OCI-M1 (cell line): Measurements from ENCODE around the gene PROM2.

Source experiments
- DNase-seq: peaks from one replicate; lab custom pipeline; 2025; lab: John Stamatoyannopoulos, UW

The PROM2 gene

DNA sequence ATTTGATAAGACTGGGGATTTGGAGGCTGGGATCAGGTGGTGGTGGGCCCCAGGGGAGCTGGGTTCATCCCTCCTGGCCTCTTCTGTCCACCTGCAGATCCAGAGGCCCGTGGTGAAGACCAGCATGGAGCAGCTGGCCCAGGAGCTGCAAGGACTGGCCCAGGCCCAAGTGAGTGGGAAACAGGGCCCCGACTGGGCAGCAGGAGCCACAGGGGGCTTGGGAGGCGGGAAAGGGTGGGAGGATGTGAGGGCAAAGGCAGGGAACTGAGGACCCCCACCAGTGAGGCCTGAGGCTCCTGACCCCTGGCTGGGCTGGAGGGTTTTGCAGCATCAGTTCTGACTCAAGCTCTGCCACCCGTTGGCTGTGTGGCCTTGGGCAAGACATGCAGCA is 11.3 kb downstream of the PROM2 start:
- DNase-seq, result no peak

DNA sequence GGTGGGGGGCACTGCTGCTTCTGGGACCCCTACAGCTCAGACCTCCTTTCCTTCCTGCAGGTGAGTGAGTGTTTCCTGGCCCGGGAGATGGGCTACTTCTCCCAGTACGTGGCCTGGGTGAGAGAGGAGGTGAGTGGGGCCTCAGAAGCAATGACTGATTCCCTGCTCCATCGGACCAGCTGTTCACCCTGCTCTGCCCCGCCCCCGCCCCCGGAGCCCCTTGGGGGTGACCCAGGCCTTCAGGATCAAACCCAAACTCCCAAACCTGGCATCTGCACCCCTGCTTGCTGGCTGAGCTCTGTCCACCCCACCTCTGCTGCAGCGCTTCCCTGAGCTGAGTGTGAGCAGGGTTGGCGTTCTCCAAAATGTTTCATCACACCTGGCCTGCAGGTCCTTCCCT is 13.1 kb downstream of the PROM2 start:
- DNase-seq, result no peak

DNA sequence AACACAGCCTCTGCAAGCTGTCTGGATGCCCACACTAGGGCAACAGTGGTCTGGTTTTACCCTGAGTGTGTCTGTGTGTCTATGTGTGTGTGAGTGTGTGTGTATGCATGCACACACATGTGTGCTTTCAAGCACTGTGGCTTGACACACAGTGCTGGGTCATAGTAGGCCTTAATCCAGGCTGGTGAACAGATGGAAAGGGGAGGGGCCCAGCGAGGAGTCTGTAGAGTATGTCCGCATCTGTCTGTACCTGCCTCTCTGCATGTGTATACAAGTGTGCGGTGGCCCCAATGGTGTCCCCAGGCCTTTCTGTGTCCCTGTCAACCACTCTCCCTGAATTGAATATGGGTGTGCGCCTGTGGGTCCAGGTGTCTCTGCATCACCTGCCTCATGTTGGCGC is 13.6 kb downstream of the PROM2 start:
- no peak for DNase-seq

DNA sequence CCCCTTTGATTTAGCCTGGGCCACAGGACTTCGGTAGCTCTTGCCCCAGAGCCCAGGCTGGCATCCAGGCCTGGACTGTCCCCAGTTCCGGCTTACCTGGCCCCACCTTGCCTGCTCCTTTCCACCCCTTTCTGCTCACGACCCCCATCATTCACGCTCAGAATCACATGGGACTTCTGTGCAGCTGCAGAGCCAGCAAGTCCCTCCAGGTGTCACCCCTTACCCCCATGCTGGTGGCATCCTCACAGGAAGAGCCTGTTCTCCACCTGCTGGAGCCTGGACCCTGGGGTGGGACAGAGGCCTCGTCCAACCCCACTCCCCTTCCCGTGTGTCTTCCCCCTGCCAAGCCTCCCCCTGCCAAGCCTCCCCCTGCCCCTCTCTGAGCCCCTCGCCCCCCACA is 15.0 kb downstream of the PROM2 start:
- no peak for DNase-seq

DNA sequence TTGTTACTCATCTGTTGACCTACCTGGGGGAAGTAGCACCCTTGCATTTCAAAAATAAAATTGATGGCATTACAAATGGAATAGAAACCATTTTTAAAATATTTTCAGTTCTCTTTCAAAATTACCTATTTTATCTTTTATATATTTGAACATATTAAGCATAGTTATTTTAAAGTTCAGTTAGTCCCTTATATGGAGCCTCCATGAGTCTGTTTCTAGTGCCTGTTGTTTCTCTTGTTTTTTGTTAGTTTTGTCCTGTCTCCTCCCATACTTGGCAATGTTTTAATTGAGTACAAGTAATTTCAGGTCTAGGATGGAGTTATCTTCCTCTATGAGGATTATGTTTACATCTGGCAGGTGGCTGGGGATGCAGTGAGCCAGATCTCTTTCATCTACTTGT is 17.0 kb downstream of the PROM2 start:
- DNase-seq, result peak; percentile 5

DNA sequence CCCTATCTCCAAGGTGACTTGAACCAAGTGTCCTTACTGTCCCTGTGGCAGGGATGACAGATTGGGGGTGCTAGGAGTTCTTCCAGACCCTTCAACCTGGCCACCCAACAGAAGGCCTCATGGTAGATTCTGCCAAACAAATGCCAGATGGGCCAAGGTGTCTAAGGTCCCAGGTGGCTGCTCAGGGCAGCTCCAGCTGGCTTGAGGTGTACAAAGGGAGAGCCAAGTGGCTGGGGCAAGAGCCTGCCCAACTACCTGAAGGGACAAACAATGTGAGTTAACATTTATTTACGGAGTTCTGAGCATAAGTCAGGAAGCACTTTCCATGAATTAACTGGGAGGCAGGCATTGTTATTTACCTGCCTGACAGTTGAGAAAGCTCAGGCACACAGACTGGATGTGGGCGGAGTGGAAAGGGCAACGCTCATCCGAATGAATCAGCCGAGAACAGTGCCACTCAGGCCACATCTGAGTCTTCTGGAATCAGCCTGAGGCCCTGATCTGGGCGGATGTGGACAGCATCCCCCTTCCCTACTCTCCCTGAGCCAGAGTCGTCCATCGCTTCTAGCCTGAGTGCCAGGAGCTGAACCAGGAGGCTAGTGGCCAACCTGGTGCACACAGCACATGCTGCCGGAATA is 18.5 kb downstream of the PROM2 start:
- no peak for DNase-seq

DNA sequence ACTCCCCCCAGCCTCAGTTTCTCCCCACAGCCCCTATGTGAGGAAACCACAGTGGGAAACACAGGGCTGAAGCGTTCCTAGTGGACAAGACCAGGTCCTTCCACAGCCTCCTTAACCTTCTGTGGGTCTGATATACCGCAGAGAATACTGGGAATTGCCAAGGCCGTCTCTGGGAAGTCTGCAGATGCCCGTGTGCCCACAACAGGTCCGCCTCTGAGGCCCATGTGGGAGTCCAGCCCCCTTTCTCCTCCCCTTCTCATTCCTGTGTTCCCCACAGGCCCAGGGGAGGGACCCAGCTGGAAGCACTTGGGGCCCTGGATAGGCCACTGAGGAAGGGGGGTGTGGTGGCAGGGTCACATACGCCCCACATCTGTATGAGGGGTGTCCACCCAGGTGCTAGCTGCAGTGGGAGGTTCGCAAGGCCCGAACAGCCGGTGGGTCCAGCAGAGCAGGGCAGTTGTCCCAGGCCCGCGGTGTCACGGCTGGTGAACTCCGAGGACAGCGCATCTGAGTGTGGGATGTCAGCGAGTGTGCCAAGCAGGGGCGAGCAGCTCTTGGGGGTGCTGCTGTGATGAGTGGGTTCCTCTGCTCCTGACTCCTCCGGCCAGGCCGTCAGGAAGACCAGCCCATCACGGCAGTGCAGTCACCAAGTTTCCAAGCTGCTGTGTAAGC is 20.5 kb downstream of the PROM2 start:
- no peak for DNase-seq

DNA sequence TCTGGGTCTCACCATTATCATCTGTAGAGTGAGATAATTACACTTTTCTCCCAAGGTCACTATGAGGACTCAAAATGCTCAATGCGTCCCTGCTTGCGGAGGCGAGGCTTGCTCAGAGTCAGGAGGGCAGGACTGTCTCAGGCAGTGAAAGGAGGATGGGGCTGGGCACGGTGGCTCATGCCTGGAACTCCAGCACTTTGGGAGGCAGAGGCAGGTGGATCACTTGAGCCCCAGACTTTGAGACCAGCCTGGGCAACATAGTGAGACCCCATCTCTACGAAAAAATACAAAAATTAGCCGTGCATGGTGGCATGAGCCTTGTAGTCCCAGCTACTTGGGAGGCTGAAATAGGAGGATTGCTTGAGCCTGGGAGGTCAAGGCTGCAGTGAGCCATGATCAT is 21.1 kb downstream of the PROM2 start:
- DNase-seq, result no peak

DNA sequence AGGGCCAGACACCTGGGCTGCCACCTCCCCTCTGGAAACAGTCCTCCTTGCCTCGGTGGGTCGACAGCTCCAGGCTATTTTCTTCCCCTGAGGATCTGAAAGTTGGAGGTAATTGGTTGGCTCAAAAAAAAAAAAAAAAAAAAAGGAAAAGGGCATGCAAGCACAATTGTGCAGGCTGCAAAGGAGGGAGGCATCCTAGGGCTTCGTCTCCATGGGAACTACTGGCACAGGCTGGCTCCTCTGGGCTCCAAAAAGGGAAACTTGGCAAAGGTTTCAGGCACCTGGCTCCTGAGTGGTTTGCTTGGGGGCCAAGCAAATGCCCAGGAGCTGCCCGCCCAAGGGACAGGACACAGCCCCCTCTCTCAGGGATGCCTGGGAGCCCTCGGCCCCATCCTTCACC is 21.8 kb downstream of the PROM2 start:
- no peak for DNase-seq

DNA sequence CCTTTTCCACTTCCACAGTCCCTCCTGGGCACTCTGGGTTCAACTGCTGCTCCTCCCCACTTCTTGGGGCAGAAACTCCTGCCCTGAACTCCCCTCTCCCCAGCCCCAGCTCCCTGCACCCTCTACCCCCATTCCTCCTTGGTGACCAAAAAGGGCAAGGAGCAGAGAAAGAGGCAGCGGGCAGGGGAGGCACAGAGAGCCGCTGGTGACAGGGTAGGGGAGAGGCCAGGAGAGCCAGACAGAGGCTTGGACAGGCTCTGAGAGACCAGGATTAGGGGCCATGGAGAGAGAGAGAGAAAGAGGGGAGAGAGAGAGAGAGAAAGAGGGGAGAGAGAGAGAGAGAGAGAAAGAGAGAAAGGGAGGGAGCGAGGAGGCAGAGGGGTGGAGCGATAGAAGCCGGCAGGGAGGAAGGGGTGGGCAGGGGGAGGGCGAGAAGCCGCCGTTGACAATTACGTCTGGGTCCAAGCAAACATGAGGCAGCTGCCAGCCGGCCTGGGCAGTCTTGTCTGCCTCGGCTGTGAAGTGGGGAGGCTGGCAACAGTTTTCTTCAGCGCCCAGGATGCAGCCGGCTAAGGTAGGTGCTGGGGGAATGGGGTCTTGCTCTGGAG is 22.7 kb downstream of the PROM2 start, which contains the start of gene KCNIP3:
Gene KCNIP3, plus strand, starts transcription at position 468 of the 608 bp plus-strand sequence. Its CDS starts 92 bp downstream, at position 560.
- DNase-seq, result peak; percentile 3

DNA sequence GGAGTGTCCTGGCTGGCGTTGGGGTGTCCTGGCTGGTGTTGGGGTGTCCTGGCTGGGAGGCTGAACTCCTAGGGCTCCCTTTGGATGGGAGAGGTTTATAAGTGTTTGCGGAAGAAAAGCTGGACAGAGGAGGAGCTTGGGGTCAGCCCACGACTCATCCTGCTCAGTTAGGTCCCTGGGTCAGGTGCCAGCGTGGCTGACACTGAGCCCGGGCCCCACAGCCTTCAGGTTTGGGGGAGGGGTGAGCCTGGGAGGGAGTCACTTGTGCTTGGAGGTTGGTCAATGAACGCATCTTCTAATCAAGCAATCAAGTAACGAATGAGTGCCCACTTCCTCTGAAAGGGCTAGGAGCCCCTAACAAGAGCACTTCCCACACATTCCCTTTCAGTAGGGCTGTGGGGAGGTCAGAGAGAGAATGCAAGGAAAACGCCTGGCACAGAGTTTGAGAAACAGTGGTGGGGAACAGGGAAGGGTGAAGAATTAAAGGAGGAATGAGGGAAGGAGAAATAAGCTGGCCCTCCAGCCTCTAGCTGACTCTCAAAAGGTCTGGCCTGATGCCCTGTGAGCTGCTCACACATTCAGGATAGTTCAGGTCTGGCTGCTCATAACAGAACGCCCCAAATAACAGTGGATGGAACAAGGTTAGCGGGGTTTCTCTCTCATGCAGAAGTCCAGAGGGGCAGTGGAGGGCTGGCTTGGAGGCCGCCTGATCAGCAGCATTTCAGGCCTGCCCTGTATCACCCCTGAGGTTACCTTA is 23.6 kb downstream of the PROM2 start:
- no peak for DNase-seq

DNA sequence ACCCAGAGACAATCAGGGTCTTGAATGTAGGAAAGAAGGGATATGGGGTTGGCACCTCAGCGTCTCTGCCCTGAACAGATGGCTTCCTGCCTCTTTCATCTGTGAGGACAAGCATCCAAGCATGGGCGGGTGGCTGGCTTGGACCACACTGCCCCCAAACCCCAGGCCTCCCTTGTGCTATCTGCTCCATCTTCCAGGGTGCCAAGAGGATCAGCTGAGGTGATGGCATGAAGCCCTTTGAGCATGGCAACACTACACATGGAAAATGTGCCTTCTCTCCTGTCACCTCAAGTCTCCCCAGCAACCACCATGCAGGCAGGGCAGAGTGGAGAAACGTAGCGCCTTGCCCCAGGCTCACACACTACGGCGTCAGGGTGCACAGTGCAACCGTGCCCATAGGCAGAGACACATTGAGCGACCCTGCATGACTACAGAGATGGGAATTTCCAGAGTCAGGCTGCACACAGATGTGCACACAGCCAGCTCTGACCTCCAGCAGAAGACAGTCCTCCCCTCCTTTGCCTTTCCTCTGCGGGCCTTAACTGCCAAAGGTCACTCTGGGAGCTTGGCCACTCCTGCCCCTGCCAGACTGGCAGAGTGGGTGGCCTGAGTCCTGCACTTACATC is 24.4 kb downstream of the PROM2 start:
- no peak for DNase-seq

DNA sequence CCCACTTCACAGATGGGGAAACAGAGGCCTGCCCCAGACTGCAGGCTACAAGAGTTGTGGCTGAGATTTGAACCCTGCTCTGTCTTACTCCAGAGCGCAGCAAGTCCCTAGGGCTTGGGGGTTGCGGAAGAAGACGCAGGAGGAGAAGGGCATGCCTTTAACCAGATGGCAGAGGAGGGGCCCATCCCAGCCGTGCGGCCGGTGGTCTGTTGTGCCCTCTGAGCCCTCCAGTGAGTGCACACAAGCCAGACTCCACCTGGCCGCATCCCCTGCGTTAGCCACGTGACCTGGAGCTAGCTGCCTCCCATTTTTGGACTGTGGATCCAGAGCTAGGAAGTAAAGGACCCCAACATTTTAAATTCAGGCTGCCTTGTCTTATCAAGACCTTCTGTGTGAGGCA is 25.7 kb downstream of the PROM2 start:
- no peak for DNase-seq

DNA sequence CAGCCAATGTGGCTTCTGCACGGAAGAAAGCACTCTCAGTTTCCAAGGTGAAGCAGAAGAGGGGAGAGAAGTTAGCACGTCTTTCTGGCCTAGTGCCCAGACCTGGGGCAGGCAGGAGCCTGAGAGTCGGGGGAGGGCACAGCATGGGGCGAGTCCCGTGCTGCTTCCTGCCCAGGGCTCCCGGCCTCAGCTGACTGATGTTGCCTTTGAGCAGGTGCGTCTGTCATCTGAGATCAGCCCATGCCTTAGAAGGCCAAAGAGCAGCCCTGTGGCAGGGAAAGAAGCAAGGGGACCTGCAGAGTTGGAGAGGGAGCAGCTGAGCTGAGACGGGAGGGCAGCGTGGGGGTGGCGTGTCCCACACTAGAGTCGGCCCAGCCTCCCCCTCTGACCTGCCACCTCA is 26.2 kb downstream of the PROM2 start:
- no peak for DNase-seq

DNA sequence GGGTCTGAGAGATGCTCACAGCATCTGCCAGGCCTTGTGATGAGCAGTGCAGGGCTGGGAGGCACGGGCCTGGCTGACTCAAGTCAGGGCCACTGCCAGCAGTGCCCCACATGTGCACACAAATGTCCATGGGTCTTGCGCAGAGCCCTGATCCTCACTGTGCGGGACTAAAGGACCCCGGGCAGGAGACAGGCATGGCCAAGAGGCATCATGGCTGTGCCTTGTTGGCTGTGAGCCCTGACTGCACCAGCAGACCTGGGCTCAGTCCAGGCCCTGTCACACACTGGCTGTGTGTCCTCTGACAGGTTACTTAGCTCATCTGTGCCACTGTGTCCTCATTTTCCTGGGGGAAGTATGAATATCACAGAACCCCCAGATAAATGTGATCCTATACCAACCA is 26.9 kb downstream of the PROM2 start:
- DNase-seq, result no peak

DNA sequence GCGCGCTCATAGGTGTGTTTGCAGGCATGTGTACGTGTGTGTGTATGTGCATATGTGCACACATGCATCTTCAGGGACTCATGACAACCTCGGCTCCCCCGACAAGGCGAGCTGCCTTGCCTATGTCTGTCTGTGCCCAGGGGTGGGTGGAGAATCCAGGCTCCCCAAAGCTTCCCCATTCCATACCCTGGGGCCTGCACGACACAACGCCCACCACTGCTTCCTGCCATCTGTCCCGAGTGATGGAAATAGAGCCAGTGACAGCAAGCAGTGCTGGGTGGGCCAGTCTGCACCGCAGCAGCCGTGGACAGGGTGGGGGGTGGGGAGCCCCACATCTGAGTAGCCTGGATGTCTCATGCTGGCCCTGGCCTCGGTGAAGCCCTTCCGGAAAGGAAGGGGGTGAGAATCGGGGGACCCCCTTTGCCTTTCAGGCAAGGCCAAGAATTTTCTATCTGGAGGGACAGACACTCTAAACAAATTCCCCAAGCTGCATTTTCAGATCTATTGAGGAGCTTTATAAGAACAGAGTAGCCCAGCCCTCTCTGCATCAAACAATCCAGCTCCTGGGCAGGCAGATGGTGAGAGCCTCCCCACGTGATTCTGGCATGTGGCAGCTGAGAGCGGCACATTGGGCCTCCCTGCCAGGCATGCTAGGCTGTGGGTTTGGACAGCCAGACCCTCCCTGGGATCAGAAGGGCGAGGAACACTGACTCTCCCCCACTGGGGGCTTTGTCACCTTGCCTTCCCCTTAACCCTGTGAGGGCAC is 27.8 kb downstream of the PROM2 start:
- DNase-seq, result no peak

DNA sequence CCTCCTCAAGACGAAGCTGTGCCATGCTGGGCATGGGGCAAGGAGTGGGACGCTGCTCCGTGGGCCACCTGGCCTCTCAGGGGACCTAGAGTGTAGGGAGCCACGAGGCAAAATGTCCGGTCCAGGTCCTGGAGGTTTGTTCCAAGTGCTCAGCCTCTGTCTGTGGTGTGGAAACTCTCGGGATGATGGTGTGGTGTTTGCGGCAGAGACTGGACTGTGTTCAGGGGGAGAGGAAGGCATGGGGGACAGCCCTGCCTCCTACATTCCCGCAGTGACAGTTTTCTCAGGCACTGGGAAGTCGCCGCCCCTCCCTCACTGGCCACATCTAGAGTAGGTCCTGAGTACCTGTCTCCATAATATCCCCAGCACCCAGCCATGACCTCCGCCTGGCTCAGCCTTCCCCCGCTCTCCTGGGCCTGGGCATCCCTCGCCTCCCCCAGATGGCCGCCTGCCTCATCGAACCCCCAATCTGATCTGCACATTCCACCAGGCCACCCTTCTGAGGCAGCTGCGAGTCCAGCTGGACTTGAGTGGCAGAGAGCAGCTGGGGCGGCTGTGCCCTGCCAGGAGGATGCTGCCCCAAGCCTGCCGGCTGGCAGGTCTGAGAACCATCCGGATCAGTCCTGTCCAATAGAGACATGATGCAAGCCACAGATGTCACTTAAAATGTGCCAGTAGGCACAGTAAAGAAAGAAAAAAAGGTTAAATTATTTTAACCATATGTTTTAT is 29.1 kb downstream of the PROM2 start:
- no peak for DNase-seq

DNA sequence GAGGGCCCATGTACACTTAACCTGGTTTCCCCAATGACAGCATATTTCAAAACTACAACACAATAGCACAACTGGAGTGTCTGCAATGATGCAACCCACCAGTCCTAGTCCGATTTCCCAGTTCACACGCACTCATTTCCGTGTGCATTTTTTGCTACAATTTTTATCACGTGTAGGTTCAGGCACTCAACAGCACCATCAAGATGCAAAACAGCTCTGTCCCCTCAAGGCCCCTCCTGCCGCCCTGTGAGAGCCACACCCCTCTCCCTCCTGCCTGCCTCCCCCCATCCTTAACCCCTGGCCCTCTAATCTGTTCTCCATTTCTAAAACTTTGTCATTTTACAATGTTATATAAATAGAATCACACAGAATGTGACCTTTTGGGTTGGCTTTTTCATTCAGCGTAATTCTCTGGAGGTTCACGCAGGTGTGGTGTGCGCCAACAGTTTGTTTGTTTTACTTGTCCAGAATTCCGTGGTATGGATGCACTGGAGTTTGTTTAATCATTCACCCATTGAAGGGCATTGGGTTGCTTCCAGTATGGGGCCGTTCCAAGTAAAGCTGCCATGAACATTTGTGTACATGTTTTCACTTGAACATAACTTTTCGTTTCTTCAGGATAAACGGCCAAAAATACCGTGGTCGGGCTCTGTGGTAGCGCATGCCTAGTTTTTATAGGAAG is 31.3 kb downstream of the PROM2 start:
- DNase-seq, result no peak

DNA sequence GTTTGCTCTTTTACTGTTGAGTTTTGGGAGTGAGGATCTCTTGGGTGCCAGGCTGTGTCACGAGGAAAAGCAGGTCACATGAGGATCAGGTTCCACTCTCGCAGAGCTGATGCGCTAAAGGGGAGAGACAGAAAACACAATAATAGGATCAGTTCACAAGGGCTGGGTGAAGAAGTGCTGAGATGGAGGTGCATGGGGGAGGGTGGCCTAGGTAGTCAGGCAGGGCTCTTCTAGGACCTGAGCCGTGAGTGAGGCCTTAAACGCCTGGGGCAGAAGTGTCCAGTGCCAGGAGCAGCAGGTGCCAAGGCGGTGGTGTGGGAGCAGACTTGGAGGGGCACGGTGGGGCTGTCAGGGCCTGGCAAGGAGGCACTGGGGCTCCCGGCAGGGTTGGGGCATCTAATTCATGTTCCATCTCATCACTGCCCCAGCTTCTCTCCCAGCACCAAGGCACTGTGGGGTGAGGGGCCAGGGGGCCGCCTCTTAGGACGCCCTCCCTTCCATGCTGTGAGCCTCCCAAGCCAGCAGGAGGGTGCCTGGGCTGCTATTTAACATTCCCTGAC is 32.2 kb downstream of the PROM2 start:
- no peak for DNase-seq

DNA sequence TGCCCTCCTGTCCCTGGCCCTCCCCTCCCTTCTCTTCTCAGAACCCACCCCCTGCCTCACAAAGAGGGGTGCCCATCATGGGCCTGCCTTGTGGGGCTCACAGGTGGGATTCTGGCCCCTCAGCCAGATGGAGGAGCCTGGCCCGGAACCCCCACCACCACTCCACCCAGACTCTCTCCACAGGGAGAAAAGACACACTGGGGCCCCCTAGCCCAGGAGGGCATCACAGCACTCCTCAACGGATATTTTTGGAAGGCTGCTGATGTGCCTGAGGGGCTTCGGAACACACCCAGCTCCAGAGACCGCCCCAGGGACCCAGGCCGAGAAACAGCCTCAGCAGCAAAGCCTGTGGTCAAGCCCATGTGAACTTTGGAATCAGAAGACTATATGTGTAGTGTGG is 32.8 kb downstream of the PROM2 start:
- no peak for DNase-seq
